GM10266 (cell line): ENCODE data around the gene VSTM2B.

Source experiments
- DNase-seq: peaks from one replicate; pipeline ENCODE4 v3.0.0; 2012; ENCODE audit errors: extremely low spot score
- TF ChIP-seq, protein P1 (sequence below): IDR thresholded peaks from 2 replicates; pipeline ENCODE4 v1.5.1; 2012; ENCODE audit warnings: mild to moderate bottlenecking, low read depth; ENCODE audit not compliant: control insufficient read depth, insufficient read depth; ENCODE audit errors: missing control alignments

VSTM2B gene

DNA sequence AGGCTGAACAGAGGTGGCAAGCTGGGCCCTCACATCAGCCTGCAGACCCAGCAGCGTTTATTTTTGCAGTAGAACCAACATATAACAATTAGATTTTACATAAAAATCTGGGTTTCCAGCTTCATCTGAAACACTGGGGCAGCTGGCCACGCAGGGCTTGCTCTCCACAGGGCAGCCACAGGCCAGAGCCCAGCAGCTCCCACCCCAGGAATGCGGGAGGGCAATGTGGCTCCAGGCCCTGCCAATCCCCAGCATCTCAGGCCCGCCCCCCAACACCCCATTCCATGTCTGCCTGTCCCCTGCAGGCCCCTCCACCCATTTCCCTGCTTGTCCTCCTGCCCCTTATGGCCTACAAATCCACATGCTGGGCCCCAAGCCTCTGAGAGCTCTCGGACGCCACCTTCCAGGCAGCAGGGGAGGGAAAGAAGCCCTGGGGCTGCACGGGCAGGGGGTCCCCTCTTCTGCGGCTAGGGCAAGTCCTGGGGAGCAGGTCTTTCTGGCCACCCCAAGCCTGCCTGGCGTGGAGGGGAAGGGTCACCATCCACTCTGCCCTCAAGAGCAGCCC is 15.0 kb upstream of the VSTM2B start:
- TF ChIP-seq, protein P1, sequence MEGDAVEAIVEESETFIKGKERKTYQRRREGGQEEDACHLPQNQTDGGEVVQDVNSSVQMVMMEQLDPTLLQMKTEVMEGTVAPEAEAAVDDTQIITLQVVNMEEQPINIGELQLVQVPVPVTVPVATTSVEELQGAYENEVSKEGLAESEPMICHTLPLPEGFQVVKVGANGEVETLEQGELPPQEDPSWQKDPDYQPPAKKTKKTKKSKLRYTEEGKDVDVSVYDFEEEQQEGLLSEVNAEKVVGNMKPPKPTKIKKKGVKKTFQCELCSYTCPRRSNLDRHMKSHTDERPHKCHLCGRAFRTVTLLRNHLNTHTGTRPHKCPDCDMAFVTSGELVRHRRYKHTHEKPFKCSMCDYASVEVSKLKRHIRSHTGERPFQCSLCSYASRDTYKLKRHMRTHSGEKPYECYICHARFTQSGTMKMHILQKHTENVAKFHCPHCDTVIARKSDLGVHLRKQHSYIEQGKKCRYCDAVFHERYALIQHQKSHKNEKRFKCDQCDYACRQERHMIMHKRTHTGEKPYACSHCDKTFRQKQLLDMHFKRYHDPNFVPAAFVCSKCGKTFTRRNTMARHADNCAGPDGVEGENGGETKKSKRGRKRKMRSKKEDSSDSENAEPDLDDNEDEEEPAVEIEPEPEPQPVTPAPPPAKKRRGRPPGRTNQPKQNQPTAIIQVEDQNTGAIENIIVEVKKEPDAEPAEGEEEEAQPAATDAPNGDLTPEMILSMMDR: no peak
- no peak for DNase-seq

DNA sequence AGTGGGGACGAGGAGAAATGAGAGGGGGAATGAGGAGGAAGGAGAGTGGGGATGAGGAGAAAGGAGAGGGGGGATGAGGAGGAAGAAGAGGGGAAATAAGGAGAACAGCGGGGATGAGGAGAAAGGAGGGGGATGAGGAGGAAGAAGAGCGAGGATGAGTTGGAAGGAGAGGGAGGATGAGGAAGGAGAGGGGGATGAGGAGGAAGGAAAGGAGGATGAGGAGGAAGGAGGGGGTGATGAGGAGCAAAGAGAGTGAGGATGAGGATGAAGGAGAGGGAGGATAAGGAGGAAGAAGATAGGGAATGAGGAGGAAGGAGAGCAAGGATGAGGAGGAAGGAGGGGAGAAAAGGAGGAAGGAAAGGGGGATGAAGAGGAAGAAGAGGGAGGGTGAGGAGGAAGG is 14.0 kb upstream of the VSTM2B start:
- DNase-seq: no peak
- TF ChIP-seq, protein P1: no peak

DNA sequence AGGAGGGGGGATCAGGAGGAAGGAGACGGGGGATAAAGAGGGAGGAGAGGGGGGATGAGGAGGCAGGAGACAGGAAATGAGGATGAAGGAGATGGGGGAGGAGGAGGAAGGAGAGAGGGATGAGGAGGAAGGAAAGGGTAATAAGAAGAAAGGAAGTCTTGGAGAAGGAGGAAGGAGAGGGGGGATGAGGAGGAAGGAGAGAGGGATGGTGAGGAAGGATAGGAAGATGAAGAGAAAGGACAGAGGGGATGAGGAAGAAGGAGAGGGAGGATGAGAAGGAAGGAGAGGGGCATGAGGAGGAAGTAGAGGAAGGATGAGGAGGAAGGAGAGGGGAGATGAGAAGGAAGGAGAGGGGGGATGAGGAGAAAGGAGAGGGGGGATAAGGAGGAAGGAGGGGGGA is 13.0 kb upstream of the VSTM2B start:
- DNase-seq: no peak
- TF ChIP-seq, protein P1: no peak

DNA sequence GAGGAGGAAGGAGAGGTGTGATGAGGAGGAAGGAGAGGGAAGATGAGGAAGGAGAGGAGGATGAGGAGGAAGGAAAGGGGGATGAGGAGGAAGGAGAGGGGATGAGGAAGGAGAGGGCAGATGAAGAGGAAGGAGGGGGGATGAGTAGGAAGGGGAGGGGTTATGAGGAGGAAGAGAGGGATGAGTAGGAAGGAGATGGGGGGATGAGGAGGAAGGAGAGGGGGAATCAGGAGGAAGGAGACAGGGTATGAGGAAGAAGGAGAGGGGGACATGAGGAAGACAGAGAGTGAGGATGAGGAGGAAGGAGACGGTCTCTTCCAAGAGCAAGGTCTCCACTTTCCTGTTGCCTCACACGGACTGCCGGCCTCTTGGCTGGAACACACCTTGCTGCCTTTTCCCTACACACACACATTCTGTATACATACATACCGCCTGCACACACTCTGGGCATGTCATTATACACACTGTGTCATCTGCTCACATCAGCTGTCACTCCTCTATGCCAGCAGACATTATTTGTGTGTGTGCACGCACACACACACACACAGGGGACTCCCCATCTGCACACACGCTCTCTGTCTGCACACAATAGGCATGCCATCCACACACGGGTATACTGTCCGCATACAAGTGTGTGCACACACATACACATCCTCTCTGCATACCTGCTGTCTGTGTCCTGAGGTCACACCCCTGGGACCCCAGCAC is 11.1 kb upstream of the VSTM2B start:
- DNase-seq: no peak
- TF ChIP-seq, protein P1: no peak

DNA sequence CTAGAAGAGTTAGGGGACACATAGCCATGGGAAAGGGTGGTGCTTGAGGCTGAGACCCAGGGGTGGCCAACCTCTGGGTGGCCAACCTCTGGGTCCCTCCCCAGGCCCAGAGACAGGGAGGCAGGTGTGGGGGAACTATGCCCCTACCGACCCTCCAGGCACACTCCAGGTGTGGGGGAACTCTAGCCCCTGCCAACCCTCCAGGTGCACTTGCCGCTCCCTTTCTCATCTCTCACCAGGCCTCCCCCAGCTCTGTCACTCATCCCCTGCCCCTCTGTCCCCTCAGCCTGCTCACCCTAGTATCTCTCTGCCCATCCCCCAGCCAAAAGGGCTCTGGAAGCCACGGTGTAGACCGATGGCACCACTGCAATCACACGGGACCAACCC is 10.6 kb upstream of the VSTM2B start:
- no peak for DNase-seq
- TF ChIP-seq, protein P1: no peak

DNA sequence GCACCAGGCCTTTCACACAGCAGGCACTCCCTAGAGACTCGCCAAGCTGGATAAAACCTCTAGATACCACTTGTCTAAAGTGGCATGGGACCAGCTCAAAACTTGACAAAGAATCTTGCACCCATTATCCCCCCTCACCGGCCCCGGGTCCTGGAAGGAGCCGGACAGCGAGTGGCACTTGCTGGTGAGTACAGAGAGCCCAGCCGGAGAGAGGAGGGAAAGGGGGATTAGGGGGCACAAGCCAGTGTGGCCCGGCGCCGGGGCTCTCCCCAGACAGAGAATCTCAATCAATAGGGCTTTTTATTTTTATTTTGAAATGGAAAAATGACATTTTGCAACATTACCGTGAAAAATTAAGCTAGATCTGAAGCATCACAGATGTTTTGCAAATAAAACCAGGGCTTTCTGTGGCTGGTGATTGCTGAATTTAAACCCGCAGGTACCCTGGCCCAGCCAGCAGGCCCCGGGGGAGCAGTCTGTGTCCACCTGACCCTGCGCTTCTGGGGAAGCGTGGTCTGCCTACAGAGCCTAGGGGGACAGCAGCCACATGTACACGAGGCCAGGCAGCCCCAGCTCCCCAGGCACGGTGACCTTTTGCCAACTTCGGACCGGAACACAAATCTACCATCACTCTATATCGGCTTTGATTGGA is 10.0 kb upstream of the VSTM2B start:
- DNase-seq: no peak
- TF ChIP-seq, protein P1: no peak

DNA sequence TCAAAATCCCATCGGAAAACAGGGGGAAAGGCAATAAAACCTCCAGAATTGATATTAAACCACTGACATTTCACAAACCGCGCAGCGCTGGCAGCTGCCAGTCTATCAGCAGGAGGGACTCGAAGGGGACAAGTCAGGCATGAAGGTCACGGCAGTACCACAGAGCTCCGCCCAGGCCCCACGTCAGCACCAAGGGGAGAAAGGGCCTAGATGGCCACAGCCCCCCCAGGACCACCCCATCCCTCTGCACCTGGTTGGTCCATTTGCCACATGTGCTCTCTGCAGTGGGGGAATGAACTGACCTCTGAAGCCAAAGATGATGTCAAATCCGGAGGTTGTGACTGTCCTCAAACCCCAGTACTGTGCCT is 9.5 kb upstream of the VSTM2B start:
- no peak for DNase-seq
- TF ChIP-seq, protein P1: no peak
